ENCODE data around the gene ZNF837. TPM values are rescaled to one million over a fixed set of nuclear protein-coding genes. Genes with fewer than 3 reads are reported as not detected.

ZNF837 gene
- total and polyA plus RNA-seq, 2 of the 13 experiments (the other 11 are each of a cell fraction or from before 2014, with no cell fraction given) = 0.29 to 1.3 TPM

GRCh38 chr19:58362272-58362994 is 18.4 kb downstream of the ZNF837 start, which contains the start of gene ZNF497 (continued):
- TF ChIP-seq ISL2 (CRISPR knock-in tag; IDR thresholded peaks at IDR 0.05) (peak; percentile 86), SMAD1 (CRISPR knock-in tag; IDR thresholded peaks at IDR 0.05; ENCODE audit: borderline replicate concordance, low read depth) (no peak), ZC3H4 (CRISPR knock-in tag; IDR thresholded peaks at IDR 0.05; ENCODE audit: borderline replicate concordance) (no peak), ZNF235 (CRISPR knock-in tag; IDR thresholded peaks at IDR 0.05; ENCODE audit: borderline replicate concordance) (no peak), EED (CRISPR knock-in tag; IDR thresholded peaks at IDR 0.05) (no peak), PITX1 (CRISPR knock-in tag; IDR thresholded peaks at IDR 0.05) (no peak), ELF3 (CRISPR knock-in tag; IDR thresholded peaks at IDR 0.05) (peak; percentile 76), ZNF326 (CRISPR knock-in tag; IDR thresholded peaks at IDR 0.05; ENCODE audit: borderline replicate concordance) (no peak), SRF (IDR thresholded peaks at IDR 0.05; ENCODE audit: low read depth, low read length) (no peak), ZNF839 (CRISPR knock-in tag; IDR thresholded peaks at IDR 0.05; ENCODE audit: borderline replicate concordance) (no peak), HNRNPK (IDR thresholded peaks at IDR 0.05; ENCODE audit: low read depth, low read length, poor library complexity, severe bottlenecking) (no peak), U2AF1 (optimal IDR thresholded peaks at IDR 0.05; ENCODE audit: low read depth, low read length) (peak; percentile 26), ZBTB34 (CRISPR knock-in tag; IDR thresholded peaks at IDR 0.05) (no peak), SKI (IDR thresholded peaks at IDR 0.05; ENCODE audit: partially characterized antibody) (peak; percentile 92), PAWR (CRISPR knock-in tag; IDR thresholded peaks at IDR 0.05; ENCODE audit: borderline replicate concordance) (no peak), NCOA1 (CRISPR knock-in tag; IDR thresholded peaks at IDR 0.05) (no peak), REL (CRISPR knock-in tag; conservative IDR thresholded peaks at IDR 0.05) (peak; percentile 73; the same call in 1 of the 2 replicates), ZNF276 (CRISPR knock-in tag; IDR thresholded peaks at IDR 0.05; ENCODE audit: low read depth) (peak; percentile 28; the same call in 1 of the 2 replicates), ZFP82 (CRISPR knock-in tag; IDR thresholded peaks at IDR 0.05; ENCODE audit: borderline replicate concordance) (peak; percentile 64; the same call in 1 of the 2 replicates), CAMTA2 (CRISPR knock-in tag; IDR thresholded peaks at IDR 0.05; ENCODE audit: borderline replicate concordance) (no peak; the same call in 1 of the 2 replicates), MYC (CRISPR knock-in tag; IDR thresholded peaks at IDR 0.05; ENCODE audit: borderline replicate concordance) (peak; percentile 93), TFE3 (CRISPR knock-in tag; IDR thresholded peaks at IDR 0.05) (peak; percentile 78; the same call in 1 of the 2 replicates), ZMYM2 (CRISPR knock-in tag; IDR thresholded peaks at IDR 0.05) (peak; percentile 68; the same call in 1 of the 2 replicates), NR2C2 (CRISPR knock-in tag; IDR thresholded peaks at IDR 0.05; ENCODE audit: borderline replicate concordance) (peak; percentile 86), ZNF572 (CRISPR knock-in tag; IDR thresholded peaks at IDR 0.05) (no peak)
- TF ChIP-seq, protein P1, sequence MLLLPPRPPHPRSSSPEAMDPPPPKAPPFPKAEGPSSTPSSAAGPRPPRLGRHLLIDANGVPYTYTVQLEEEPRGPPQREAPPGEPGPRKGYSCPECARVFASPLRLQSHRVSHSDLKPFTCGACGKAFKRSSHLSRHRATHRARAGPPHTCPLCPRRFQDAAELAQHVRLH (CRISPR knock-in tag; IDR thresholded peaks at IDR 0.05; ENCODE audit: borderline replicate concordance, low read depth) = peak; percentile 80; the same call in 1 of the 2 replicates
